ENCODE data around the gene TMEM50B.

DNA sequence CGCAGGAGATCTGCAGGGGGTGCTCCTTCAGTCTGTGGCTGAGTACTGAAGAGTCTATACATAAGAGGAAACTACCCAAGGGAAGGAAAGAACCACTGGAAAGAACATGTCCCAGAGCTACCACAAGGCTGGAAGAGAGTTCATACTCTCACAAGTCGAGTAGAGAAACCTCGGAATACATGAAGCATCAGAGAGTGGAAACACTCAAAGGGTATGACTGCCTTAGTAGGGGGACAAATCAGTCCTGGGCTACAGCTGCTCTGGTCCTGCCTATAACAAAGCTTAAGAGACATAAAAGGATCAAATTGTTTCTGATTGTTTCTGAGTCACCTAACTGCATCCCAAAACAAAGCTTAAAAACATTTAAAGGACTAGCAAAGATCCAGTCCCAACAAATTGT lies 27.4 kb downstream of the TMEM50B start:
- TF ChIP-seq POLR2A (IDR thresholded peaks at IDR 0.05; ENCODE audit: control extremely low read depth in 1 of 2, low read depth in 2 of 2, low read length in 2 of 2) (no peak), EP300 (IDR thresholded peaks at IDR 0.05; ENCODE audit: borderline replicate concordance in 1 of 2, low read depth in 2 of 2, low read length in 2 of 2) (no peak), BCL11A (IDR thresholded peaks at IDR 0.05; ENCODE audit: low read depth in 2 of 2, low read length in 2 of 2) (no peak), CHD2 (IDR thresholded peaks at IDR 0.05; ENCODE audit: low read length) (no peak), YY1 (IDR thresholded peaks at IDR 0.05; ENCODE audit: low read depth, low read length) (no peak), JUN (IDR thresholded peaks at IDR 0.05; ENCODE audit: low read depth, low read length) (no peak)
- TF ChIP-seq, protein P1, sequence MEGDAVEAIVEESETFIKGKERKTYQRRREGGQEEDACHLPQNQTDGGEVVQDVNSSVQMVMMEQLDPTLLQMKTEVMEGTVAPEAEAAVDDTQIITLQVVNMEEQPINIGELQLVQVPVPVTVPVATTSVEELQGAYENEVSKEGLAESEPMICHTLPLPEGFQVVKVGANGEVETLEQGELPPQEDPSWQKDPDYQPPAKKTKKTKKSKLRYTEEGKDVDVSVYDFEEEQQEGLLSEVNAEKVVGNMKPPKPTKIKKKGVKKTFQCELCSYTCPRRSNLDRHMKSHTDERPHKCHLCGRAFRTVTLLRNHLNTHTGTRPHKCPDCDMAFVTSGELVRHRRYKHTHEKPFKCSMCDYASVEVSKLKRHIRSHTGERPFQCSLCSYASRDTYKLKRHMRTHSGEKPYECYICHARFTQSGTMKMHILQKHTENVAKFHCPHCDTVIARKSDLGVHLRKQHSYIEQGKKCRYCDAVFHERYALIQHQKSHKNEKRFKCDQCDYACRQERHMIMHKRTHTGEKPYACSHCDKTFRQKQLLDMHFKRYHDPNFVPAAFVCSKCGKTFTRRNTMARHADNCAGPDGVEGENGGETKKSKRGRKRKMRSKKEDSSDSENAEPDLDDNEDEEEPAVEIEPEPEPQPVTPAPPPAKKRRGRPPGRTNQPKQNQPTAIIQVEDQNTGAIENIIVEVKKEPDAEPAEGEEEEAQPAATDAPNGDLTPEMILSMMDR (IDR thresholded peaks at IDR 0.05; ENCODE audit: control extremely low read depth in 1 of 3, insufficient read depth in 1 of 3, low read depth in 1 of 3, low read length in 3 of 3), result no peak
